DMS 273 (cell line): Measurements from ENCODE around the gene DAAM1.

Experiments
- DNase-seq: peaks from one replicate; lab custom pipeline; 2025; ENCODE audit not compliant: unreplicated experiment; lab: John Stamatoyannopoulos, UW

Gene DAAM1

GRCh38 chr14:59313144-59313651 is 124.7 kb downstream of the DAAM1 start:
- DNase-seq, result no peak

DNA sequence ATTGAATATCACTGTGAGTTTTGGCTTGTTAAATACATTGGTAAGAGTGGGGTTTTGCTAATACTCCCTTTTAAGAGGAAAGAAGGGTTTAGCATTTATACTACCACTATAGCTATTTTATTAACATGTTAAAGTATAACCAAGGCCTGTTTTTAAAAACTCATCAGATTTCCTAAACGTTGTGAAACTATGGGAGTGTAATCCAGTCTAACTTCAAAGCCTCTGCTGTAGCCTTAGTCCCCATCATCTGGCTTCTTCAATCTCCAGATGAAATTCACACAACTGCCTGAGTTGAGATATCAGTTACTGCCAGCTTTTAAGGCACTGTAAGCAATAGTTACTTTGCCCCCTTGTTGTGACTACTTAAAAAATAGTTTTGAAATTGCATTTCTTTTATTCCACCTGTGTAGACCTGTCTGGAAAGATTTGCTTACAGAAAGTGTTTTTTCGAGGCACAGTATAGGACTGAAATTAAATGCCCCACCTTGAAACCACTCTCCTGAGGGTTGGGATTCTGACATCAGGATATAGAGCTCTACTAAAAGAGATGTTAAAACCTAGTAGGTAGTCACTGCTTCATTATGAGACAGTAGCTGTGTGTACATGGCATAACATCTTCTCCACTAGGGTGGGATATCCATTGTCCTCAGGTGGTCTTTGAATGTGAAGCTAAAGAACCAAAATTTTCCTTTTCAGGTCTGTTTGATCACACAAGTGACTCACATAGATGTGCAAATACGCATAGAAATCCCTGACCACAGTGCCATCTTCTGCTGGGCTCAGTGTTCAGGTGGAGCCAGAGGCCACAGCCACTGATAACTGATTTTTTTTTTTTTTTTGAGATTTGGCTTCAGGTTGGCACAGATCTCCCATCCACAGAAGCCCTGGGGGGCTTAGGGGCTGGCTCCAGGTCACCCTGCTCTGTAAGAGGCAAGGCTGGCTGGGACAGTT is 125.5 kb downstream of the DAAM1 start:
- no peak for DNase-seq

GRCh38 chr14:59314953-59315599 is 126.6 kb downstream of the DAAM1 start:
- no peak for DNase-seq

GRCh38 chr14:59316151-59316830 is 127.8 kb downstream of the DAAM1 start:
- DNase-seq, result no peak

GRCh38 chr14:59317346-59317745 is 128.9 kb downstream of the DAAM1 start:
- no peak for DNase-seq

- DNase-seq, result no peak
Measured at GRCh38 chr14:59317798-59318505, 129.5 kb downstream of the DAAM1 start.

GRCh38 chr14:59318908-59319307 is 130.4 kb downstream of the DAAM1 start:
- DNase-seq, result no peak

- DNase-seq, result no peak
Measured at GRCh38 chr14:59320361-59320760, 131.9 kb downstream of the DAAM1 start.

- no peak for DNase-seq
Measured at GRCh38 chr14:59320763-59321625, 132.5 kb downstream of the DAAM1 start.

DNA sequence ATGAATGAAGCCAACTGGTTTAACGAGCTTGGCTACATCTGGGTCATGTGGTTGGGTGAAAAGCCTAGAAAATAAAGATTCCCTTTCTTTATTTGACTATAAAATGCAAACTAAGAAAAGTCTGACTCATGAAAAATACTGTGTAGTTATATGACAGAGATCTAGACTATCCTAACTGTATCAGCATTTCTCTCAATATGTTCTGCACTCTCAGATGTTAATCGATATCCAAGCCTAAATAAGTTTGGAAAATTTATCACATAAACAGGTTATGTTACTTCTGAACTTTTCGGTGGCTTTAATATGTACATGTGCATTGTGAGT is 133.1 kb downstream of the DAAM1 start:
- DNase-seq, result no peak

DNA sequence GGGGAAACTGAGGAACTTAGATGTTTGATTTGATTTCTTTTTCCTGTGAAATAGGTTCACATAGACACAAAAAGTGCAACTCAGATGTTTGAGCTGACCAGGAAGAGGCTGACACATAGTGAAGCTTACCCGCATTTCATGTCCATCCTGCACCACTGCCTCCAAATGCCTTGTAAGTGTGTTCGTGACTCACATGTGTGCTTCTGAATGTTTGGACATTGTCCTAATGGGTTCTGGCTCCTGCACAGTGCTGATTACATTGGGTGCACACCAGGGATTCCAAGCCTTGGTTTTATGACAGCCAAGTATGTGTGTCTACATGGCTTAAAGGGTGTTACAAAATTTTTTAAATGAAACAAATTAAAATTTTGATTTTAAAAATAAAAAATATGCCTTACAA is 137.4 kb downstream of the DAAM1 start:
- DNase-seq, result no peak

GRCh38 chr14:59328454-59328853 is 140.0 kb downstream of the DAAM1 start:
- DNase-seq, result no peak

DNA sequence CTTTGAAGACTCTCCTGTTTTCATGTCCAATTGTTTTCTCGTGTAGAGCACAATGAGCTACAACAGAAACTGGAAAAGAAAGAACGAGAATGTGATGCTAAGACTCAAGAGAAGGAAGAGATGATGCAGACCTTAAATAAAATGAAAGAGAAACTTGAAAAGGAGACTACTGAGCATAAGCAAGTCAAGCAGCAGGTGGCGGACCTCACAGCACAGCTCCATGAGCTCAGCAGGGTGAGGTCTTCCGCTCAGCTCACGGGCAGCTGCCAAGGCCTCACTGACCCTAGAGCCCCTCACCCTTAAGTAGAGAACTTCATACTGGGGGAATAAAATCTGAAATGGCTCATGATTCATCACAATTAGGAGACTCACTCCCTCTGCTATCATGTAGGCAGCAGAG is 142.0 kb downstream of the DAAM1 start:
- DNase-seq, result no peak

- DNase-seq, result no peak
Measured at GRCh38 chr14:59331217-59331616, 142.8 kb downstream of the DAAM1 start.

- no peak for DNase-seq
Measured at GRCh38 chr14:59332727-59333126, 144.3 kb downstream of the DAAM1 start.

DNA sequence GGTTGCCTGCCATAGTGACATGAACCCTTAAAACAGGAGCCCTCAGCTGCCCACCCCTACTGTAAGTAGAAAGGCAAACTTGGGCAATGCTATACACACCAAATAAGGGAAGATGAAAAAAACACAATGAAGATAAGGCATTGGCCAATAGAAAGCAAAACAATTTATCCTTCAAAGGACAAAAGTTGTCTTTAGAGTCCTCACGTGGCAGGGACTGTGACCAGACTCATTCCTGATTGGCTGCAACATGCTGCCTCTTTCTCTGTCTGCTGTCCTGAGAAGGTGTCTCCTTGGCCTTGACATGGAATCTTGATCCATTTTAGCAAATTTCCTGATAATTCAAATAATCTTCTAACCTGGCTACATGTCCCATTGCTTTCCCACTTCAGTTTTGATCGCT is 144.8 kb downstream of the DAAM1 start:
- peak; percentile 74 for DNase-seq

DNA sequence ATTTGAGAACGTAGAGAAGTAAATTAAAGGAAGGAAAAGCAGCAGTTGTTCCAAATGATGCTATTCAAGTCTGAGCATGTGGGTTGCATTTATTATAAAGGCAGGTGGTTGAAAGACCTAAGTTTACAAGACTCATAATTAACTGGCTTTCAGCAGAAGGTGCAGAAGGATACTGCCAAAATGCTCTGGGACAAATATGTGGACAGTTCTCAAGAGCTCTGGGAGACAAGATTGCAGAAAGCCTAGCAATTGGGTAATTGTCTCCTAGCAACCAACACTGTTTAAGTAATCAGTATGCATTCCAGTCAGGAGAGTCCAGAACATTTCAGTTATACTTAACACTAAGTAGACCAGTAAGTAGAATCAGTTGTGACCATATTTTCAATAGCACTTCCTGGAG is 145.2 kb downstream of the DAAM1 start:
- peak; percentile 94 for DNase-seq

DNA sequence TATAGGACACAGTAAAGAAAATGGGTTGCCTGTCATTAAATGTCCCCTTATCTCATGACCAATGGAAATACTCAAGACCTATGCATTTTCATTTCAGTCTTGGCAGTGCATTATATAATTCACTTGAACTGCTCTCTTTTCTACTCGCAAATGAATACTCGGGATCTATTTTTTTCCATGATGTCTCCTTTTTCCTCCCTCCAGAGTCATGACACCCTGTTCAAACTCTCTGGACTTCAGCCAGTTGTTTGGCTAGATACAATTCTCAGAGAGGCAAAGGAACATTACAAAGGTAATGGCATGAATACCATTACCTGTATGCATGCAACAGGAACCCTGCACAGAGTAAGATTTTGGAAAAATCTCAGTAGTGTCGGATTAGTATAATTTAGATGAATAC is 145.8 kb downstream of the DAAM1 start:
- DNase-seq, result peak; percentile 7

GRCh38 chr14:59336098-59336497 is 147.6 kb downstream of the DAAM1 start:
- no peak for DNase-seq

GRCh38 chr14:59336706-59337105 is 148.2 kb downstream of the DAAM1 start:
- DNase-seq, result no peak
